Measurements from ENCODE around the gene STK26. TPM values are rescaled to one million over a fixed set of nuclear protein-coding genes. Genes with fewer than 3 reads are reported as not detected.
A peak's percentile ranks its signal among the peaks of the same experiment; 100 is the strongest.

STK26 gene
- total and polyA plus RNA-seq, 2 of the 13 experiments (the other 11 are each of a cell fraction or from before 2014, with no cell fraction given), result 16.9 to 47.9 TPM

DNA sequence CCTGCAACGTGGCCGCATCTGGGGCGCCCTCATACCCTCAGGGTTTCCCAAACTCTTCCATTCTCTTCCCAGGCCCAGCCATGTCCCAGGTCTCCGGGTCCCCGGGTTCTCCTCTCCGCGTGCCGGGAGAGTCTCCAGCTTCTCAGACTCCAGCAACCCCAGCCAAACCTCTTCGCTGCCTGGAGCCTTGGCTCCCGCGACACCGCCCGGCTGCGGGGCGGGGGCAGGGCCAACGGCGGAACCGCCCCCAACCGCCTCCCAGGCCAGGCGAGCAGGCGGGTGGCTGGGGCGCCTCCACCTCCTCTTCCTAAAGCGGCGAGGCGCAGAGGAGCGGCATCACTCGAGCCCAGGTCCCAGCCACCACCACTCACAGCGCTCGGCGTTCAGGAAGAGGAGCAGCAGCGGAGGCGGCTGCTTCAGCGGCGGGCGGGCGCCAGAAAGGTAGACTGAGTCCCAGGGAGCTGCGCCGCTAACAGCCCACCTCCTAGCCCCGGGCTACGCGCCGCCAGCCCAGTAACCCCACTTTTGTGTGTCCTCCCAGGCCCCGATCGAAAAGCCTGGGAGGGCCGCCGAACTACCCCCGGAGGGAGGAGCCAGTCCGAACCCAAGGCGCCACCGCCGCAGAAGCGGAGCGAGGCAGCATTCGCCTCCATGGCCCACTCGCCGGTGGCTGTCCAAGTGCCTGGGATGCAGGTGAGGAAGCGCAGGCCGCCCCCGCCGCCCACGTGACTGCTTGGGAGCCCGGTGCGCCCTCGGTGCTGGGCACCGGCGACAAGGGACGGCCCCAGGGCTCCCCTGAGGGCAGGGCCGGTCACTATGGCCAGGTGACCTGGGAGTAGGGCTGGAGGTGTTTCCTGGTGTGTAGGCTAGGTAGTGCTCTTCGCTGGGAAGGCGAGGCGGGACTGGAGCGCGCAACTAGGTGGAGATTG, at the start of gene STK26 (continued):
- TF ChIP-seq, protein P1, sequence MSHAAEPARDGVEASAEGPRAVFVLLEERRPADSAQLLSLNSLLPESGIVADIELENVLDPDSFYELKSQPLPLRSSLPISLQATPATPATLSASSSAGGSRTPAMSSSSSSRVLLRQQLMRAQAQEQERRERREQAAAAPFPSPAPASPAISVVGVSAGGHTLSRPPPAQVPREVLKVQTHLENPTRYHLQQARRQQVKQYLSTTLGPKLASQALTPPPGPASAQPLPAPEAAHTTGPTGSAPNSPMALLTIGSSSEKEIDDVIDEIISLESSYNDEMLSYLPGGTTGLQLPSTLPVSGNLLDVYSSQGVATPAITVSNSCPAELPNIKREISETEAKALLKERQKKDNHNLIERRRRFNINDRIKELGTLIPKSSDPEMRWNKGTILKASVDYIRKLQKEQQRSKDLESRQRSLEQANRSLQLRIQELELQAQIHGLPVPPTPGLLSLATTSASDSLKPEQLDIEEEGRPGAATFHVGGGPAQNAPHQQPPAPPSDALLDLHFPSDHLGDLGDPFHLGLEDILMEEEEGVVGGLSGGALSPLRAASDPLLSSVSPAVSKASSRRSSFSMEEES (CRISPR knock-in tag; IDR thresholded peaks at IDR 0.05), result no peak; the same call in 1 of the 2 replicates
- TF ChIP-seq ARNT2 (CRISPR knock-in tag; IDR thresholded peaks at IDR 0.05; ENCODE audit: low read depth) (no peak), NFYC (CRISPR knock-in tag; IDR thresholded peaks at IDR 0.05) (no peak), ZNF558 (CRISPR knock-in tag; IDR thresholded peaks at IDR 0.05; ENCODE audit: borderline replicate concordance) (peak; percentile 31; the same call in 1 of the 2 replicates), ZNF749 (CRISPR knock-in tag; IDR thresholded peaks at IDR 0.05; ENCODE audit: borderline replicate concordance) (no peak), ATF7-NPFF (CRISPR knock-in tag; IDR thresholded peaks at IDR 0.05; ENCODE audit: low read depth) (no peak), ZSCAN21 (CRISPR knock-in tag; IDR thresholded peaks at IDR 0.05; ENCODE audit: borderline replicate concordance) (no peak), ZNF501 (CRISPR knock-in tag; IDR thresholded peaks at IDR 0.05) (peak; percentile 48; the same call in 1 of the 2 replicates), ZNF317 (CRISPR knock-in tag; IDR thresholded peaks at IDR 0.05) (no peak), ZNF891 (CRISPR knock-in tag; IDR thresholded peaks at IDR 0.05) (no peak), AGO2 (optimal IDR thresholded peaks at IDR 0.05; ENCODE audit: low read depth, low read length) (peak; percentile 77), CC2D1A (CRISPR knock-in tag; IDR thresholded peaks at IDR 0.05) (no peak), DMAP1 (CRISPR knock-in tag; IDR thresholded peaks at IDR 0.05) (no peak), ZNF207 (IDR thresholded peaks at IDR 0.05; ENCODE audit: borderline replicate concordance) (no peak), ZNF557 (CRISPR knock-in tag; IDR thresholded peaks at IDR 0.05) (no peak), ZNF7 (CRISPR knock-in tag; IDR thresholded peaks at IDR 0.05) (no peak)
- TF ChIP-seq, protein P2, sequence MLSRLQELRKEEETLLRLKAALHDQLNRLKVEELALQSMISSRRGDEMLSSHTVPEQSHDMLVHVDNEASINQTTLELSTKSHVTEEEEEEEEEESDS (CRISPR knock-in tag; IDR thresholded peaks at IDR 0.05; ENCODE audit: borderline replicate concordance), result no peak
- TF ChIP-seq, protein P3, sequence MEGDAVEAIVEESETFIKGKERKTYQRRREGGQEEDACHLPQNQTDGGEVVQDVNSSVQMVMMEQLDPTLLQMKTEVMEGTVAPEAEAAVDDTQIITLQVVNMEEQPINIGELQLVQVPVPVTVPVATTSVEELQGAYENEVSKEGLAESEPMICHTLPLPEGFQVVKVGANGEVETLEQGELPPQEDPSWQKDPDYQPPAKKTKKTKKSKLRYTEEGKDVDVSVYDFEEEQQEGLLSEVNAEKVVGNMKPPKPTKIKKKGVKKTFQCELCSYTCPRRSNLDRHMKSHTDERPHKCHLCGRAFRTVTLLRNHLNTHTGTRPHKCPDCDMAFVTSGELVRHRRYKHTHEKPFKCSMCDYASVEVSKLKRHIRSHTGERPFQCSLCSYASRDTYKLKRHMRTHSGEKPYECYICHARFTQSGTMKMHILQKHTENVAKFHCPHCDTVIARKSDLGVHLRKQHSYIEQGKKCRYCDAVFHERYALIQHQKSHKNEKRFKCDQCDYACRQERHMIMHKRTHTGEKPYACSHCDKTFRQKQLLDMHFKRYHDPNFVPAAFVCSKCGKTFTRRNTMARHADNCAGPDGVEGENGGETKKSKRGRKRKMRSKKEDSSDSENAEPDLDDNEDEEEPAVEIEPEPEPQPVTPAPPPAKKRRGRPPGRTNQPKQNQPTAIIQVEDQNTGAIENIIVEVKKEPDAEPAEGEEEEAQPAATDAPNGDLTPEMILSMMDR (CRISPR knock-in tag; IDR thresholded peaks at IDR 0.05), result no peak
- TF ChIP-seq, protein P4, sequence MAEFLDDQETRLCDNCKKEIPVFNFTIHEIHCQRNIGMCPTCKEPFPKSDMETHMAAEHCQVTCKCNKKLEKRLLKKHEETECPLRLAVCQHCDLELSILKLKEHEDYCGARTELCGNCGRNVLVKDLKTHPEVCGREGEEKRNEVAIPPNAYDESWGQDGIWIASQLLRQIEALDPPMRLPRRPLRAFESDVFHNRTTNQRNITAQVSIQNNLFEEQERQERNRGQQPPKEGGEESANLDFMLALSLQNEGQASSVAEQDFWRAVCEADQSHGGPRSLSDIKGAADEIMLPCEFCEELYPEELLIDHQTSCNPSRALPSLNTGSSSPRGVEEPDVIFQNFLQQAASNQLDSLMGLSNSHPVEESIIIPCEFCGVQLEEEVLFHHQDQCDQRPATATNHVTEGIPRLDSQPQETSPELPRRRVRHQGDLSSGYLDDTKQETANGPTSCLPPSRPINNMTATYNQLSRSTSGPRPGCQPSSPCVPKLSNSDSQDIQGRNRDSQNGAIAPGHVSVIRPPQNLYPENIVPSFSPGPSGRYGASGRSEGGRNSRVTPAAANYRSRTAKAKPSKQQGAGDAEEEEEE (CRISPR knock-in tag; IDR thresholded peaks at IDR 0.05; ENCODE audit: borderline replicate concordance), result no peak
- TF ChIP-seq, protein P5, sequence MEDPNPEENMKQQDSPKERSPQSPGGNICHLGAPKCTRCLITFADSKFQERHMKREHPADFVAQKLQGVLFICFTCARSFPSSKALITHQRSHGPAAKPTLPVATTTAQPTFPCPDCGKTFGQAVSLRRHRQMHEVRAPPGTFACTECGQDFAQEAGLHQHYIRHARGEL (CRISPR knock-in tag; IDR thresholded peaks at IDR 0.05), result no peak
- TF ChIP-seq, protein P6, sequence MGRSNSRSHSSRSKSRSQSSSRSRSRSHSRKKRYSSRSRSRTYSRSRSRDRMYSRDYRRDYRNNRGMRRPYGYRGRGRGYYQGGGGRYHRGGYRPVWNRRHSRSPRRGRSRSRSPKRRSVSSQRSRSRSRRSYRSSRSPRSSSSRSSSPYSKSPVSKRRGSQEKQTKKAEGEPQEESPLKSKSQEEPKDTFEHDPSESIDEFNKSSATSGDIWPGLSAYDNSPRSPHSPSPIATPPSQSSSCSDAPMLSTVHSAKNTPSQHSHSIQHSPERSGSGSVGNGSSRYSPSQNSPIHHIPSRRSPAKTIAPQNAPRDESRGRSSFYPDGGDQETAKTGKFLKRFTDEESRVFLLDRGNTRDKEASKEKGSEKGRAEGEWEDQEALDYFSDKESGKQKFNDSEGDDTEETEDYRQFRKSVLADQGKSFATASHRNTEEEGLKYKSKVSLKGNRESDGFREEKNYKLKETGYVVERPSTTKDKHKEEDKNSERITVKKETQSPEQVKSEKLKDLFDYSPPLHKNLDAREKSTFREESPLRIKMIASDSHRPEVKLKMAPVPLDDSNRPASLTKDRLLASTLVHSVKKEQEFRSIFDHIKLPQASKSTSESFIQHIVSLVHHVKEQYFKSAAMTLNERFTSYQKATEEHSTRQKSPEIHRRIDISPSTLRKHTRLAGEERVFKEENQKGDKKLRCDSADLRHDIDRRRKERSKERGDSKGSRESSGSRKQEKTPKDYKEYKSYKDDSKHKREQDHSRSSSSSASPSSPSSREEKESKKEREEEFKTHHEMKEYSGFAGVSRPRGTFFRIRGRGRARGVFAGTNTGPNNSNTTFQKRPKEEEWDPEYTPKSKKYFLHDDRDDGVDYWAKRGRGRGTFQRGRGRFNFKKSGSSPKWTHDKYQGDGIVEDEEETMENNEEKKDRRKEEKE (IDR thresholded peaks at IDR 0.05), result no peak
